T-helper 17 cell (primary cell): ENCODE results near the gene PCNP. TPM values are rescaled to one million over a fixed set of nuclear protein-coding genes. Genes with fewer than 3 reads are reported as not detected.

Experiments
- ATAC-seq: fragments of 150-1000 bp; cut with Tn5 transposase; 2 replicates; pipeline ENCODE4 v1.10.0; 2021; ENCODE audit warnings: mild to moderate bottlenecking, moderate library complexity
- DNase-seq, 3 donors: peaks; one replicate each; pipeline versions ENCODE4 v3.0.0 to v3.0.0-alpha.2; 2020 to 2021
- H3K9me3 ChIP-seq: one replicate; pipeline ENCODE4 v1.7.0; 2013; ENCODE audit warnings: low read length, mild to moderate bottlenecking; ENCODE audit not compliant: control insufficient read depth, poor library complexity, severe bottlenecking
- H3K27ac Mint-ChIP-seq: one replicate; pipeline ENCODE4 v1.8.0; 2022; ENCODE audit warnings: mild to moderate bottlenecking, moderate library complexity, mixed read lengths
- H3K27me3 Mint-ChIP-seq: one replicate; pipeline ENCODE4 v1.8.0; 2022; ENCODE audit warnings: mixed read lengths
- H3K36me3 Mint-ChIP-seq: one replicate; pipeline ENCODE4 v1.8.0; 2022; ENCODE audit warnings: low read depth, mixed read lengths
- H3K4me1 Mint-ChIP-seq: one replicate; pipeline ENCODE4 v1.8.0; 2022; ENCODE audit warnings: mild to moderate bottlenecking, mixed read lengths
- H3K4me3 Mint-ChIP-seq: one replicate; pipeline ENCODE4 v1.8.0; 2022; ENCODE audit warnings: mild to moderate bottlenecking, moderate library complexity, mixed read lengths
- total RNA-seq, 4 donors: library from RNA in 2 of 4; stranded (reverse) in 2 of 4; gene quantifications; one replicate each; pipeline ENCODE4 v1.2.3 and lab custom pipeline; 2022 to 2026

Gene PCNP
- total RNA-seq, 2 donors from 2014 or later: 138 to 150 TPM

- H3K27ac Mint-ChIP-seq: no peak overlapping the region
Measured at GRCh38 chr3:101642441-101642840, 68.5 kb downstream of the PCNP start.

GRCh38 chr3:101643009-101643844 lies 69.2 kb downstream of the PCNP start:
- H3K9me3 ChIP-seq: no peaks in the 10 kb centered on the region
- Mint-ChIP-seq H3K36me3 (no peaks in the 10 kb centered on the region), H3K27ac (peak overlapping the region; percentile 90), H3K4me1 (peaks cover 29% of the 10 kb centered on the region), H3K4me3 (peak overlapping the region; percentile 31), H3K27me3 (no peaks in the 10 kb centered on the region)
- ATAC-seq (no peak), DNase-seq (no peak)

More at GRCh38 chr3:101642441-101642840, 68.5 kb downstream of the PCNP start:
- Mint-ChIP-seq H3K4me1 (peaks cover 29% of the 10 kb centered on the region), H3K36me3 (no peaks in the 10 kb centered on the region), H3K27me3 (no peaks in the 10 kb centered on the region), H3K4me3 (no peak overlapping the region)
- ATAC-seq (no peak), DNase-seq (no peak)
- H3K9me3 ChIP-seq: no peaks in the 10 kb centered on the region

Other genes starting within 250 kb of the PCNP start
- gene SENP7, start 61.0 kb upstream of the PCNP start, total RNA-seq: 10 to 100 TPM; 39.0 to 48.3 TPM
- 10 to 100 TPM; 27.8 to 29.5 TPM for gene TRMT10C, start 12.3 kb upstream of the PCNP start, total RNA-seq
- gene ZBTB11, start 103.0 kb downstream of the PCNP start, total RNA-seq: 10 to 100 TPM; 65.2 to 77.2 TPM
- 1,000 to 10,000 TPM; 1,360 to 1,402 TPM for gene RPL24, start 112.5 kb downstream of the PCNP start, total RNA-seq
- 10 to 100 TPM; 10.4 to 11.1 TPM for gene CEP97, start 150.4 kb downstream of the PCNP start, total RNA-seq
- 10 to 100 TPM; 30.6 to 31.7 TPM for gene NXPE3, start 205.0 kb downstream of the PCNP start, total RNA-seq